GM10248 (cell line): ENCODE measurements around the gene ZBTB20.
A peak's percentile ranks its signal among the peaks of the same experiment; 100 is the strongest.

Source experiments
- CTCF ChIA-PET: fragments of 300-600 bp; sonication (Branson Sonifier 250); formaldehyde crosslinking; extraction: SDS; loops from one replicate; lab custom pipeline; 2021; ENCODE audit warnings: antibody characterized with exemption; lab: Yijun Ruan, JAX
- POLR2A ChIA-PET: fragments of 350-650 bp; sonication (Branson Sonifier 250); formaldehyde crosslinking; extraction: SDS; loops from one replicate; lab custom pipeline; 2020; ENCODE audit warnings: antibody characterized with exemption; lab: Yijun Ruan, JAX
- DNase-seq: peaks from one replicate; pipeline ENCODE4 v3.0.0; 2012; ENCODE audit errors: extremely low spot score
- CTCF ChIP-seq: IDR thresholded peaks from 2 replicates; pipeline ENCODE4 v1.5.1; 2012; ENCODE audit warnings: mild to moderate bottlenecking, low read depth; ENCODE audit errors: extremely low read depth, missing control alignments, control extremely low read depth

The ZBTB20 gene

GRCh38 chr3:114727373-114727772 lies 419.7 kb downstream of the ZBTB20 start:
- CTCF ChIA-PET = no interaction called here
- POLR2A ChIA-PET = no interaction called here
- peak; percentile 36 for DNase-seq

GRCh38 chr3:114725966-114726365 lies 421.1 kb downstream of the ZBTB20 start:
- ChIA-PET POLR2A (no interaction called here), CTCF (no interaction called here)
- DNase-seq = no peak
- TF ChIP-seq CTCF = no peak

More at GRCh38 chr3:114727373-114727772, 419.7 kb downstream of the ZBTB20 start:
- no peak for TF ChIP-seq CTCF

GRCh38 chr3:114722530-114722929 lies 424.6 kb downstream of the ZBTB20 start:
- POLR2A ChIA-PET = no interaction called here
- DNase-seq = no peak
- TF ChIP-seq CTCF = no peak
- CTCF ChIA-PET = interaction anchor here (1.1 kb wide), 2 partner anchors 11 to 17 kb away, joined by 3 to 4 read pairs; no protein-coding TSS in a partner anchor

- CTCF ChIA-PET = interaction anchor here (1.1 kb wide), 1 partner anchor 11 kb away, joined by 4 read pairs; no protein-coding TSS in a partner anchor
- POLR2A ChIA-PET = no interaction called here
- no peak for TF ChIP-seq CTCF
- DNase-seq = no peak
Observed at GRCh38 chr3:114721864-114722263, 425.2 kb downstream of the ZBTB20 start.

- no peak for TF ChIP-seq CTCF
- CTCF ChIA-PET = interaction anchor here (1.0 to 1.1 kb wide), 2 partner anchors 10 to 15 kb away, joined by 3 to 4 read pairs; no protein-coding TSS in a partner anchor
- POLR2A ChIA-PET = no interaction called here
- no peak for DNase-seq
Observed at GRCh38 chr3:114721209-114721608, 425.9 kb downstream of the ZBTB20 start.

- DNase-seq = no peak
- TF ChIP-seq CTCF = no peak
- ChIA-PET CTCF (no interaction called here), POLR2A (no interaction called here)
Observed at GRCh38 chr3:114718898-114719210, 428.2 kb downstream of the ZBTB20 start.
